Panc1 (cell line): ENCODE measurements around the gene TFEB.

Experiments
- CTCF ChIP-seq: fragments of 450-650 bp; IDR thresholded peaks from 2 replicates; pipeline ENCODE4 v1.5.1; 2017; ENCODE audit warnings: mild to moderate bottlenecking
- REST ChIP-seq, 2 experiments: IDR thresholded peaks; 2 replicates each; pipeline ENCODE4 v1.6.1; 2011 to 2012; ENCODE audit warnings: low read depth in 2 of 2, control low read depth in 1 of 2, low read length in 1 of 2, mild to moderate bottlenecking in 1 of 2, moderate library complexity in 1 of 2; ENCODE audit not compliant: insufficient read depth in 1 of 2

DNA sequence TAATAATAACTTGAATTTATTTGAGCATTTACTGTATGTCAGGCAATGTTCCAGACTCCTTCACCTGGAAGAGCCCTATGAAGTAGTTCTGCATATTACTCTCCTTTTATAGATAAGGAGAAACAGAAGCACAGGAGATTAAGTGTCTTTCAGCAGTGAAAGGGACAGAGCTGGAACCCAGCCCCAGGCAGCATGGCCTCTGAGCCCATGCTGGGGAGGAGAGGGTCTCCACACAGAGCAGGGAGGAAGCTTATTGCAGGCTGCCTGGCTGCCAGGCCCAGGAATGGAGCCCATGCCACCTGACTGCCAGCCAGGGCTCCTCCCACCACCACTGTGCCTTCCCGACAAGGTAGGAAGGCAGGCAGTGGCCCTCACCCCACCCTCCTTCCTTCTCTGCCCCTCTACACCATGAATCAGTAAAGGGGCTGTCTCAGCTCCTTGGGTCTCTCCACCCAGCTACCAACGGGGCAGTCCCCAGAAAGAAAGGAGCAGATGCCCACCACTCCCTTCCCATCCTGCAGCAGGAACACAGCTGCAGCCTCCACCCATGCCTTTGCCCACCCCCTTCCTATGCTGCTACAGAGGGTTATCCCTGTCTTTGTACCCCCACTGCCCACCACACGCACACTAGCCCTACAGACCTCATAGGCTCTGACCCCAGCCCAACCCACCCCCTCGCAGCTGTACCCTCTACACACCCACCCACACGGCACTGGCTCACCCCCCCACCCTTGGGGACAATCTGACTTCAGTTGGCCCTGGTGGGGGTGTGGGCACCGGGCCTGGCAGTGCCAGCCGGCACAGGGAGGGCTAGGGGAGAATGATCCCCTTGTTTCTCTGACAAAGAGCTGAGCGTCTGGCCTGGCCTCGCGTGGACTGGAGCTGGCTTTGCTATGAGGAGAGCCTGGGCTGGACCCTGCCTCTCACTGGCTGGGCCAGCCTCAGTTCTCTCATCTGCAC lies 41.8 kb downstream of the TFEB start:
- TF ChIP-seq CTCF = no peak
- no peak for TF ChIP-seq REST (IDR thresholded peaks at IDR 0.05; ENCODE audit: insufficient read depth in 1 of 2, low read depth in 2 of 2, low read length in 1 of 2)
